ENCODE results near the gene ABL2. TPM values are rescaled to one million over a fixed set of nuclear protein-coding genes. Genes with fewer than 3 reads are reported as not detected.
A peak's percentile ranks its signal among the peaks of the same experiment; 100 is the strongest.

Gene ABL2
- total and polyA plus RNA-seq, 7 donors: 1.2 to 32.6 (median 10.3) TPM

DNA sequence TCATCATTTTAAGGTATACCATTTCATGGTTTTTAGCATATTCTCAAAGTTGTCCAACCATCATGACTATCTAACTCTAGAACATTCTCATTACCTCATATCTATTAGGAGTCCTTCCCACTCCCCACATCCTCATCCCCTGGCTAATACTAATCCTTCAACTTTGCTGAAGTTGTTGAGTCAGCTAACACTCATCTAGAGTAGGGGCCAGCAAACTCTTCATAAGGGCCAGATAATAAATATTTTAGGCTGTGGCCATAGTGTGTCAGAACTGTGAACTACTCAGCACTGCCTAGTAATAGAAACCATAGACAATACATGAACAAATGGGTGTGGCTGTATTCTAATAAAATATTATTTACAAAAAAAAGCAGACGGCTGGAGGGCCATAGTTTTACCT is 104.6 kb downstream of the ABL2 start:
- TF ChIP-seq POLR2AphosphoS5 (IDR thresholded peaks at IDR 0.05): no peak
- H3K9me3 ChIP-seq: no peaks in the 10 kb centered on the region
- peaks cover 0 to 9% (median 3%) of the 10 kb centered on the region in 4 donors for H3K4me1 ChIP-seq
- intact Hi-C loops (cut with DNase I): loop anchor here (5.0 kb wide), 3 partner anchors 52 to 102 kb away; partner anchors contain the start of gene ABL2
- DNase-seq: no peak
- WGBS, 2 donors: 76 to 85% methylated on average over 1 of the region's 1 CpG
- no peak overlapping the region for H3K27ac ChIP-seq
- H3K27me3 ChIP-seq: no peaks in the 10 kb centered on the region
- H3K4me3 ChIP-seq: no peak overlapping the region
- H3K36me3 ChIP-seq: peaks cover 0 to 26% (median 5%) of the 10 kb centered on the region in 4 donors

DNA sequence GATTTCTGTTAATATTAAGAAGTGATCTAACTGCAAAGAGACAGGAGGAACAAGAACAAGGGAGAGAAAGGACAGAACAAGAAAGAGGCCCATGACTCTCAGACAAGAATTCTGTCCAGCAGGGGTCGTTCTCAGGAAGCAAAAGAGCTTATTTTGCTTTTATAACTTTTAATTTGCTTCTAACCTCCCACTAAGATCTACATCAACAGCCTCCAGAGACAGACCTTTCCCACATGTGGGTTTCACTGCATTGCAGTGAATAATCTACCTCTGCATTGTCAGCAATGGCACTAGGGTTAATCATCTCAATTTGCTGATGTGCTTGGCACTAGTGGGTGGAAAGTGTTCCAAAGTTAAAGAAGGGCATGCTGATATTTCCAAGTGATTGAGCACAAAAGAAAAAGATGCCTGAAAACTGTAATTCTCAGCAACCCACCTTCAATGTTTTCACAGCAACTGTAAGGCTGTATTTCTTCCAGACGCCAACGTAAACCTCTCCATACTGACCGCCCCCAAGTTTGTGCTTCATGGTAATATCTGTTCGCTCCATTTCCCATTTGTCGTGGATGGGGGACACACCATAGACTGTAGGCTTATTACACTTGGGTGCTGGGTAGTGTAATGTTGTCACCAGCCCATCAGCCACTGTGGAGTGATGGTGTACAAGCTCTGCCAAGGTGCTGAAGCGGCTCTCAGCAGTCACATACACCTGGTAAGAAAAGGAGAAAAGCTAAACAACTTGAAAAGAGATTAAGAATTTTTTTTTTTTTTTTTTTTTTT is 108.1 kb downstream of the ABL2 start:
- Histone ChIP-seq H3K4me1 (peaks cover 0 to under 1% (median 0%) of the 10 kb centered on the region in 4 donors), H3K27ac (no peak overlapping the region), H3K9me3 (no peaks in the 10 kb centered on the region), H3K4me3 (no peak overlapping the region), H3K36me3 (peaks cover 0 to 62% (median 16%) of the 10 kb centered on the region in 4 donors), H3K27me3 (no peaks in the 10 kb centered on the region)
- WGBS, 2 donors: 82 to 85% methylated on average over 7 of the region's 7 CpGs
- TF ChIP-seq, protein P1, sequence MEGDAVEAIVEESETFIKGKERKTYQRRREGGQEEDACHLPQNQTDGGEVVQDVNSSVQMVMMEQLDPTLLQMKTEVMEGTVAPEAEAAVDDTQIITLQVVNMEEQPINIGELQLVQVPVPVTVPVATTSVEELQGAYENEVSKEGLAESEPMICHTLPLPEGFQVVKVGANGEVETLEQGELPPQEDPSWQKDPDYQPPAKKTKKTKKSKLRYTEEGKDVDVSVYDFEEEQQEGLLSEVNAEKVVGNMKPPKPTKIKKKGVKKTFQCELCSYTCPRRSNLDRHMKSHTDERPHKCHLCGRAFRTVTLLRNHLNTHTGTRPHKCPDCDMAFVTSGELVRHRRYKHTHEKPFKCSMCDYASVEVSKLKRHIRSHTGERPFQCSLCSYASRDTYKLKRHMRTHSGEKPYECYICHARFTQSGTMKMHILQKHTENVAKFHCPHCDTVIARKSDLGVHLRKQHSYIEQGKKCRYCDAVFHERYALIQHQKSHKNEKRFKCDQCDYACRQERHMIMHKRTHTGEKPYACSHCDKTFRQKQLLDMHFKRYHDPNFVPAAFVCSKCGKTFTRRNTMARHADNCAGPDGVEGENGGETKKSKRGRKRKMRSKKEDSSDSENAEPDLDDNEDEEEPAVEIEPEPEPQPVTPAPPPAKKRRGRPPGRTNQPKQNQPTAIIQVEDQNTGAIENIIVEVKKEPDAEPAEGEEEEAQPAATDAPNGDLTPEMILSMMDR (IDR thresholded peaks at IDR 0.05): peak; percentile 11 to 50 (median 40)
- no peak for TF ChIP-seq POLR2A (IDR thresholded peaks at IDR 0.05)
- intact Hi-C loops (cut with DNase I): loop anchor here (1.0 to 5.0 kb wide), 3 partner anchors 56 to 248 kb away; no protein-coding TSS in a partner anchor
- no peak for DNase-seq

GRCh38 chr1:179120736-179121135 is 108.7 kb downstream of the ABL2 start:
- no peaks in the 10 kb centered on the region for H3K4me1 ChIP-seq
- no peak overlapping the region for H3K4me3 ChIP-seq
- no peaks in the 10 kb centered on the region for H3K9me3 ChIP-seq
- TF ChIP-seq POLR2A (IDR thresholded peaks at IDR 0.05): no peak
- no peak for TF ChIP-seq POLR2AphosphoS5 (IDR thresholded peaks at IDR 0.05)
- TF ChIP-seq EP300 (IDR thresholded peaks at IDR 0.05): no peak
- TF ChIP-seq, protein P1 (IDR thresholded peaks at IDR 0.05): no peak
- intact Hi-C loops (cut with DNase I): loop anchor here (1.0 to 5.0 kb wide), 4 partner anchors 57 to 249 kb away; no protein-coding TSS in a partner anchor
- WGBS, 2 donors: 69 to 89% methylated on average over 2 of the region's 2 CpGs
- H3K27ac ChIP-seq: no peak overlapping the region
- no peaks in the 10 kb centered on the region for H3K27me3 ChIP-seq
- DNase-seq: no peak
- H3K36me3 ChIP-seq: peaks cover 0 to 64% (median 16%) of the 10 kb centered on the region in 4 donors

DNA sequence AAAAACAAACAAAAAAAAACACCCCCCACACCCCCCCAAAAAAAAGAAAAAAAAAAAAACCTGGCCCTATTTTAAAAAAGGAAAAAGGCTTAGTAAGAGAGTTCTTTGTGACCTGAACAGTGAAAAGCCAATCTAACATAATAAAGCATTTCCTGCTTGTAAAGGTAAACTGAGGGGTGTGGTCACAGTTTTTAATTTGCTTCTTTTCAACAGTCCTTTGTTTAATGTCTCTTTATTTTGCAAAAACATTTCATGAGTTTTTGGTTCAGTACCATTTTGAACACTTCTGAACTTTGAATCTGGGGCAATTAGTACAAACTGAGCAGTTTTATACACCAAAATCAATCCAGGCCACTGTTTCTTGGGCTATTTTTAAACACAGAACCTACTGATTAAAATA is 110.0 kb downstream of the ABL2 start:
- peaks cover 0 to 66% (median 16%) of the 10 kb centered on the region in 4 donors for H3K36me3 ChIP-seq
- no peaks in the 10 kb centered on the region for H3K27me3 ChIP-seq
- H3K9me3 ChIP-seq: no peaks in the 10 kb centered on the region
- H3K4me1 ChIP-seq: no peaks in the 10 kb centered on the region
- no peak overlapping the region for H3K4me3 ChIP-seq
- no peak for DNase-seq
- no peak overlapping the region for H3K27ac ChIP-seq
- intact Hi-C loops (cut with DNase I): loop anchor here (5.0 kb wide), 1 partner anchor 37 kb away; the partner anchor contains the start of gene TOR3A
- TF ChIP-seq, protein P1 (IDR thresholded peaks at IDR 0.05): no peak
- TF ChIP-seq EP300 (IDR thresholded peaks at IDR 0.05) (no peak), POLR2A (IDR thresholded peaks at IDR 0.05) (no peak), POLR2AphosphoS5 (IDR thresholded peaks at IDR 0.05) (no peak)

DNA sequence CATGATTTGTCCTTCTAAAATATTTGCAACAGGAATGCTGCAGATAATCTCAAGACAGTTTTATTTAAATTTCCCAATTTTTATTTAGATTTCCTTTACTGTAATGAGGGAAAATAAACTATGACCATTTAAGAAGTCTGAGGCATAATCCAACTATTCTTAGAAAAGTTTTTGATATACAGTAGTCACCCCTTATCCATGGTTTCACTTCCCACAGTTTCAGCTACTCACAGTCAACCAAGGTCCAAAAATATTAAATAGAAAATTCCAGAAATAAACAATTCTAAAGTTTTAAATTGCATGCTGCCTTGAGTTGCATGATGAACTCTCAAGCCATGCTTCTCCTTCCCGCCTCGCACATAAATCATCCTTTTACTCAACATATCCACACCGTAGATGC is 114.3 kb downstream of the ABL2 start:
- Histone ChIP-seq H3K9me3 (no peaks in the 10 kb centered on the region), H3K27ac (no peak overlapping the region), H3K4me1 (no peaks in the 10 kb centered on the region), H3K27me3 (no peaks in the 10 kb centered on the region), H3K36me3 (peaks cover 5 to 79% (median 25%) of the 10 kb centered on the region in 4 donors), H3K4me3 (no peak overlapping the region)
- no peak for DNase-seq
- TF ChIP-seq POLR2A (IDR thresholded peaks at IDR 0.05) (no peak), POLR2AphosphoS5 (IDR thresholded peaks at IDR 0.05) (no peak), EP300 (IDR thresholded peaks at IDR 0.05) (no peak)
- TF ChIP-seq, protein P1 (IDR thresholded peaks at IDR 0.05): no peak
- intact Hi-C loops (cut with DNase I): loop anchor here (5.0 kb wide), 1 partner anchor 33 kb away; the partner anchor contains the start of gene TOR3A
- 87 to 93% methylated on average over 3 of the region's 3 CpGs for WGBS, 2 donors
